Panc1 (cell line): Measurements from ENCODE around the gene TLL2. TPM values are rescaled to one million over a fixed set of nuclear protein-coding genes. Genes with fewer than 3 reads are reported as not detected.

Source experiments
- ATAC-seq: fragments of 200-7000 bp; cut with Tn5 transposase; 2 replicates; pipeline ENCODE4 v1.9.1; 2020; ENCODE audit warnings: mild to moderate bottlenecking, moderate library complexity
- BruUV-seq: library from RNA; stranded (reverse); fragments of 400-500 nt; replicated peaks from 2 replicates; lab custom pipeline; 2021; lab: Mats Ljungman, UMichigan
- CTCF ChIA-PET: fragments of 300-600 bp; sonication (Branson Sonifier 250); formaldehyde crosslinking; loops from one replicate; lab custom pipeline; 2022; ENCODE audit warnings: antibody characterized with exemption; lab: Charles Lee
- POLR2A ChIA-PET: fragments of 300-600 bp; sonication (Branson Sonifier 250); formaldehyde crosslinking; loops from one replicate; lab custom pipeline; 2022; ENCODE audit warnings: antibody characterized with exemption; lab: Charles Lee
- DNase-seq: peaks from one replicate; pipeline ENCODE4 v3.0.0-alpha.2; 2010; ENCODE audit warnings: low read depth, low spot score
- H3K27ac ChIP-seq: 2 replicates; pipeline ENCODE4 v1.5.1; 2011; ENCODE audit warnings: mild to moderate bottlenecking, low read length, inconsistent platforms
- H3K27me3 ChIP-seq: fragments of 200-500 bp; sonication (Bioruptor generic); 2 replicates; pipeline ENCODE4 v1.6.0; 2014; ENCODE audit warnings: low read length, inconsistent platforms; ENCODE audit not compliant: control insufficient read depth, insufficient read depth
- H3K36me3 ChIP-seq: fragments of 200-500 bp; sonication (Bioruptor generic); 2 replicates; pipeline ENCODE4 v1.5.1; 2014; ENCODE audit warnings: inconsistent platforms, mild to moderate bottlenecking, low read length, moderate library complexity; ENCODE audit not compliant: control insufficient read depth, insufficient read depth
- H3K4me1 ChIP-seq: 2 replicates; pipeline ENCODE4 v1.5.1; 2011; ENCODE audit warnings: inconsistent platforms, mild to moderate bottlenecking, low read length, moderate library complexity; ENCODE audit not compliant: control insufficient read depth, insufficient read depth
- H3K4me3 ChIP-seq, 2 experiments: 2 replicates each; pipeline ENCODE4 v1.5.1; 2011 to 2012; ENCODE audit warnings: low read depth in 2 of 2, low read length in 2 of 2, mild to moderate bottlenecking in 2 of 2, inconsistent platforms in 1 of 2, moderate library complexity in 1 of 2
- H3K9me3 ChIP-seq: fragments of 200-500 bp; sonication (Bioruptor generic); 2 replicates; pipeline ENCODE4 v1.5.1; 2014; ENCODE audit warnings: low read depth, mild to moderate bottlenecking, inconsistent platforms, low read length, moderate library complexity; ENCODE audit not compliant: control insufficient read depth, insufficient read depth
- POLR2AphosphoS5 ChIP-seq: IDR thresholded peaks from 2 replicates; pipeline ENCODE4 v1.6.1; 2012; ENCODE audit warnings: mild to moderate bottlenecking, low read depth, low read length, moderate library complexity
- SIN3A ChIP-seq: IDR thresholded peaks from 2 replicates; pipeline ENCODE4 v1.6.1; 2012; ENCODE audit warnings: low read depth, mild to moderate bottlenecking, low read length, moderate library complexity, borderline replicate concordance; ENCODE audit not compliant: insufficient read depth
- TCF7L2 ChIP-seq: IDR thresholded peaks from 2 replicates; pipeline ENCODE4 v1.6.1; 2011; ENCODE audit warnings: mild to moderate bottlenecking, low read depth, low read length, inconsistent platforms
- in situ Hi-C: cut with HindIII; loops from 2 replicates; pipeline ENCODE4 v1.10.0; 2016; ENCODE audit warnings: low sequenced_read_pairs, low pct_unique_long_range_greater_than_20kb
- intact Hi-C: fragments of 100-400 bp; cut with micrococcal nuclease; formaldehyde crosslinking; loops from one replicate; pipeline ENCODE4 v1.10.0; 2022; ENCODE audit not compliant: unreplicated experiment
- total RNA-seq: library from RNA; stranded (reverse); gene quantifications from one replicate; pipeline ENCODE4 v1.2.1, GENCODE V29; 2021; ENCODE audit not compliant: unreplicated experiment
- TF ChIP-seq, protein P1 (sequence below), 2 experiments: IDR thresholded peaks; 2 replicates each; pipeline ENCODE4 v1.6.1; 2011 to 2012; ENCODE audit warnings: low read depth in 2 of 2, control low read depth in 1 of 2, low read length in 1 of 2, mild to moderate bottlenecking in 1 of 2, moderate library complexity in 1 of 2; ENCODE audit not compliant: insufficient read depth in 1 of 2
- TF ChIP-seq, protein P2 (sequence below): fragments of 450-650 bp; IDR thresholded peaks from 2 replicates; pipeline ENCODE4 v1.5.1; 2017; ENCODE audit warnings: mild to moderate bottlenecking

The TLL2 gene
- total RNA-seq, 1 experiment from 2014 or later = 0.64 TPM

DNA sequence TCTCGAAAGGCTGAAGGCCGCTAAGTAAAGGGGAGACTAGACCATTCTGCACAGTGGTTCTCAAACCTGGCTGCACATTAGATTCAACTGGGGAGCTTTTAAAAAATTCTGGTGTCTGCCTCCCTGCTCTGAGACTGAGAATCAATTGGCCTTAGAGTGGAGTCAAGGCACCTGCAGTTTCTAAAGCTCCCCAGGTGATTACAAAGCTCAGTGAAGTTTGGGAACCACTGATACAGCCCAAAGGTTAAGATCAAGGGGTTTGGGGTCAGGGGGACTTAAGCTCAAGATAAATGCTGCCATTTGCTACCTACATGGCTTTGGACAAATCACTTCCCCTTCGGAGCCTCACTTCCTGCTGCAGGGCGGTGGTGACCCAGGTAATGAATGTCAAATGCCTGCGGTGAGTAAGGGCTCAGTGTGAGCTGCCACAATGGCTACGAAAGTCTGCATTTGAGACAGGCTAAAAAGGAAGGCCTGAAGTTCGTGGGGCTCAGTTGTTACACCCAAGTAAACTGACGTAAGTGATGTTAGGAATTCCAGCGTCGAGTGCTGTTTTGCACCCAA is 72.3 kb downstream of the TLL2 start:
- no peak for ATAC-seq
- peaks cover 5% of the 10 kb centered on the region; the same call in 1 of the 2 replicates for H3K27me3 ChIP-seq
- POLR2A ChIA-PET = no interaction called here
- no peak overlapping the region for H3K4me3 ChIP-seq
- intact Hi-C loops = no loop called here
- no peak overlapping the region for H3K27ac ChIP-seq
- no peaks in the 10 kb centered on the region for H3K36me3 ChIP-seq
- H3K4me1 ChIP-seq = no peaks in the 10 kb centered on the region
- DNase-seq = no peak
- no TSS peak for BruUV-seq
- in situ Hi-C loops = no loop called here
- TF ChIP-seq POLR2AphosphoS5 = no peak
- TF ChIP-seq, protein P1, sequence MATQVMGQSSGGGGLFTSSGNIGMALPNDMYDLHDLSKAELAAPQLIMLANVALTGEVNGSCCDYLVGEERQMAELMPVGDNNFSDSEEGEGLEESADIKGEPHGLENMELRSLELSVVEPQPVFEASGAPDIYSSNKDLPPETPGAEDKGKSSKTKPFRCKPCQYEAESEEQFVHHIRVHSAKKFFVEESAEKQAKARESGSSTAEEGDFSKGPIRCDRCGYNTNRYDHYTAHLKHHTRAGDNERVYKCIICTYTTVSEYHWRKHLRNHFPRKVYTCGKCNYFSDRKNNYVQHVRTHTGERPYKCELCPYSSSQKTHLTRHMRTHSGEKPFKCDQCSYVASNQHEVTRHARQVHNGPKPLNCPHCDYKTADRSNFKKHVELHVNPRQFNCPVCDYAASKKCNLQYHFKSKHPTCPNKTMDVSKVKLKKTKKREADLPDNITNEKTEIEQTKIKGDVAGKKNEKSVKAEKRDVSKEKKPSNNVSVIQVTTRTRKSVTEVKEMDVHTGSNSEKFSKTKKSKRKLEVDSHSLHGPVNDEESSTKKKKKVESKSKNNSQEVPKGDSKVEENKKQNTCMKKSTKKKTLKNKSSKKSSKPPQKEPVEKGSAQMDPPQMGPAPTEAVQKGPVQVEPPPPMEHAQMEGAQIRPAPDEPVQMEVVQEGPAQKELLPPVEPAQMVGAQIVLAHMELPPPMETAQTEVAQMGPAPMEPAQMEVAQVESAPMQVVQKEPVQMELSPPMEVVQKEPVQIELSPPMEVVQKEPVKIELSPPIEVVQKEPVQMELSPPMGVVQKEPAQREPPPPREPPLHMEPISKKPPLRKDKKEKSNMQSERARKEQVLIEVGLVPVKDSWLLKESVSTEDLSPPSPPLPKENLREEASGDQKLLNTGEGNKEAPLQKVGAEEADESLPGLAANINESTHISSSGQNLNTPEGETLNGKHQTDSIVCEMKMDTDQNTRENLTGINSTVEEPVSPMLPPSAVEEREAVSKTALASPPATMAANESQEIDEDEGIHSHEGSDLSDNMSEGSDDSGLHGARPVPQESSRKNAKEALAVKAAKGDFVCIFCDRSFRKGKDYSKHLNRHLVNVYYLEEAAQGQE (IDR thresholded peaks at IDR 0.05; ENCODE audit: insufficient read depth in 1 of 2, low read depth in 2 of 2, low read length in 1 of 2) = no peak
- no peak for TF ChIP-seq TCF7L2
- TF ChIP-seq, protein P2, sequence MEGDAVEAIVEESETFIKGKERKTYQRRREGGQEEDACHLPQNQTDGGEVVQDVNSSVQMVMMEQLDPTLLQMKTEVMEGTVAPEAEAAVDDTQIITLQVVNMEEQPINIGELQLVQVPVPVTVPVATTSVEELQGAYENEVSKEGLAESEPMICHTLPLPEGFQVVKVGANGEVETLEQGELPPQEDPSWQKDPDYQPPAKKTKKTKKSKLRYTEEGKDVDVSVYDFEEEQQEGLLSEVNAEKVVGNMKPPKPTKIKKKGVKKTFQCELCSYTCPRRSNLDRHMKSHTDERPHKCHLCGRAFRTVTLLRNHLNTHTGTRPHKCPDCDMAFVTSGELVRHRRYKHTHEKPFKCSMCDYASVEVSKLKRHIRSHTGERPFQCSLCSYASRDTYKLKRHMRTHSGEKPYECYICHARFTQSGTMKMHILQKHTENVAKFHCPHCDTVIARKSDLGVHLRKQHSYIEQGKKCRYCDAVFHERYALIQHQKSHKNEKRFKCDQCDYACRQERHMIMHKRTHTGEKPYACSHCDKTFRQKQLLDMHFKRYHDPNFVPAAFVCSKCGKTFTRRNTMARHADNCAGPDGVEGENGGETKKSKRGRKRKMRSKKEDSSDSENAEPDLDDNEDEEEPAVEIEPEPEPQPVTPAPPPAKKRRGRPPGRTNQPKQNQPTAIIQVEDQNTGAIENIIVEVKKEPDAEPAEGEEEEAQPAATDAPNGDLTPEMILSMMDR = no peak
- TF ChIP-seq SIN3A = no peak
- CTCF ChIA-PET = interaction anchor here (1.0 kb wide), 1 partner anchor 67 kb away, joined by 3 read pairs; no protein-coding TSS in a partner anchor
- H3K9me3 ChIP-seq = no peaks in the 10 kb centered on the region; the same call in 1 of the 2 replicates

DNA sequence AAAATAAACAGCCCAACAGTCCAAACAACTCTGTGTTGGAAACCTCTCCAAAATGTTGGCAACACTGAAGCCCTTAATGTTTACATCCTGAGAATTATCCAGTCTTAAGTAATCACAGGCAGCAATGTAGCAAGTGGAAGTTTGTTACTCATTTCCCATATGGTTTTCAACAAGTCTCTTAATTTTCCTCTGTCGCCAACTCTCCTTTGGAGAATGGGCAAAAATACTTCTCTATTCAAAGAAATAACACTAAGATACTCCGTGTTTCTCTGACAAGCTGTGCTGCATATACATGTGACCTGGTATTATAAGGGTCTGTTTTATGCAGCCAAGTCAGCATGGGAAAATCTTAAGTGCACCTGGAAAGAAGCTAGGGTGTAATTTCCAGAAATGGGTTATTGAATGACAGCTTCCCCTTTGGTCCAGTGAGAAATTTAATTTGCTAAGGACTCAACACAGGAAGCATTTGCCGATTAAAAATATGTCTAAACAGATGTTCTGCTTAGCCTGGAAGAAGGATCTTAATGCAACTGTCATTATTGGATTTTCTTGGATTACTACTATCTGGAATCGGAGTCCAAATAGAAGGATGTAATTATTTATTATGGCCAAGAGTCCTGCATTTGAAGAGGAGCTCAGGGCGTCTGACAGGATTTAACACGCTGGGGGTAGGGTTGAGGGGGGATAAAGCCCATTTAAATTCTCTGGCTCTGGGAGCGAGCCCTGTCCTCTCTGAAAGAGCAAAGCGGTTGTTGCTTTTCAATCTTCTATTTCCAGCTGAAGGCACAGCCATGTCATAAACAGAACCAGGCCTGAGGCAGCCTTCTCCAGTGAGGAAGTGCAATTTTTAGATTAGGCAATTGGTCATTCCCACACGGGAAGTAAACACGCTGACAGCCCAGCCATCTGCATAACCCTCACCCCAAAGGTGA is 73.1 kb downstream of the TLL2 start:
- ChIA-PET CTCF (interaction anchor here (1.0 kb wide), 1 partner anchor 66 kb away, joined by 3 read pairs; no protein-coding TSS in a partner anchor), POLR2A (no interaction called here)
- Histone ChIP-seq H3K4me3 (no peak overlapping the region), H3K27ac (no peak overlapping the region), H3K36me3 (no peaks in the 10 kb centered on the region), H3K9me3 (no peaks in the 10 kb centered on the region; the same call in 1 of the 2 replicates), H3K4me1 (no peaks in the 10 kb centered on the region), H3K27me3 (peaks cover 5% of the 10 kb centered on the region; the same call in 1 of the 2 replicates)
- intact Hi-C loops = no loop called here
- in situ Hi-C loops = no loop called here
- no TSS peak for BruUV-seq
- TF ChIP-seq TCF7L2 (no peak), SIN3A (no peak), POLR2AphosphoS5 (no peak)
- TF ChIP-seq, protein P2 = no peak
- TF ChIP-seq, protein P1 (IDR thresholded peaks at IDR 0.05; ENCODE audit: insufficient read depth in 1 of 2, low read depth in 2 of 2, low read length in 1 of 2) = no peak
- ATAC-seq = no peak
- DNase-seq = no peak
